CD4-positive, alpha-beta memory T cell (primary cell): ENCODE data around the gene BEAN1. TPM values are rescaled to one million over a fixed set of nuclear protein-coding genes. Genes with fewer than 3 reads are reported as not detected.
"Not testable (repeated sequence)": the region's sequence is repeated elsewhere in the genome, so short reads cannot be mapped to it uniquely, and the experiment has no call there.

Experiments used
- CTCF ChIA-PET: fragments of 350-600 bp; sonication (Branson Sonifier 250); formaldehyde crosslinking; loops from one replicate; lab custom pipeline; 2021; ENCODE audit warnings: inconsistent platforms; ENCODE audit not compliant: partially characterized antibody; lab: Charles Lee
- POLR2A ChIA-PET: fragments of 350-600 bp; sonication (Branson Sonifier 250); formaldehyde crosslinking; loops from one replicate; lab custom pipeline; 2021; ENCODE audit not compliant: partially characterized antibody; lab: Charles Lee
- DNase-seq, 5 donors: peaks; one replicate each; pipeline versions ENCODE4 v3.0.0 to v3.0.0-alpha.2; 2020 to 2022; ENCODE audit warnings: mixed read lengths in 1 of 5
- H3K27ac ChIP-seq: one replicate; pipeline ENCODE4 v1.7.0; 2013; ENCODE audit warnings: low read depth, low read length
- H3K27me3 ChIP-seq: 2 replicates; pipeline ENCODE4 v1.7.0; 2013; ENCODE audit warnings: mild to moderate bottlenecking, low read length, moderate library complexity; ENCODE audit not compliant: insufficient read depth
- H3K36me3 ChIP-seq: 2 replicates; pipeline ENCODE4 v1.7.0; 2013; ENCODE audit warnings: mild to moderate bottlenecking, low read length, moderate library complexity; ENCODE audit not compliant: insufficient read depth
- H3K4me1 ChIP-seq: 2 replicates; pipeline ENCODE4 v1.7.0; 2013; ENCODE audit warnings: mild to moderate bottlenecking, low read length, moderate library complexity; ENCODE audit not compliant: insufficient read depth
- H3K4me3 ChIP-seq, 2 donors: one replicate each; pipeline ENCODE4 v1.7.0; 2013; ENCODE audit warnings: low read length in 2 of 2, mild to moderate bottlenecking in 1 of 2
- H3K9me3 ChIP-seq, 2 donors: one replicate each; pipeline ENCODE4 v1.7.0; 2013; ENCODE audit warnings: low read length in 2 of 2, control low read depth in 1 of 2; ENCODE audit not compliant: control insufficient read depth in 1 of 2
- H3K27ac Mint-ChIP-seq, 7 donors: one replicate each; pipeline ENCODE4 v1.8.0; 2020 to 2021; ENCODE audit warnings: mixed read lengths in 7 of 7, mild to moderate bottlenecking in 6 of 7, inconsistent platforms in 3 of 7, moderate library complexity in 3 of 7
- H3K27me3 Mint-ChIP-seq, 2 donors: one replicate each; pipeline ENCODE4 v1.8.0; 2020 to 2021; ENCODE audit warnings: mixed read lengths in 2 of 2
- H3K36me3 Mint-ChIP-seq, 2 donors: one replicate each; pipeline ENCODE4 v1.8.0; 2020 to 2021; ENCODE audit warnings: mixed read lengths in 2 of 2, inconsistent platforms in 1 of 2, mild to moderate bottlenecking in 1 of 2
- H3K4me1 Mint-ChIP-seq, 4 donors: one replicate each; pipeline ENCODE4 v1.8.0; 2020 to 2021; ENCODE audit warnings: mixed read lengths in 4 of 4, mild to moderate bottlenecking in 1 of 4
- H3K4me3 Mint-ChIP-seq, 8 donors: one replicate each; pipeline ENCODE4 v1.8.0; 2020 to 2021; ENCODE audit warnings: mixed read lengths in 8 of 8, mild to moderate bottlenecking in 7 of 8, moderate library complexity in 6 of 8, inconsistent platforms in 3 of 8
- H3K9me3 Mint-ChIP-seq, 8 donors: one replicate each; pipeline ENCODE4 v1.8.0; 2020 to 2021; ENCODE audit warnings: mixed read lengths in 8 of 8, mild to moderate bottlenecking in 5 of 8, inconsistent platforms in 3 of 8, moderate library complexity in 1 of 8
- intact Hi-C: fragments of 100-400 bp; cut with micrococcal nuclease; formaldehyde crosslinking; loops from one replicate; pipeline ENCODE4 v1.15.1; 2023
- polyA plus RNA-seq, 2 donors: library from polyadenylated mRNA; unstranded; fragments of 300-500 nt; fragmentation: Illumina TruSeq; gene quantifications; one replicate each; pipeline ENCODE4 v1.2.3, GENCODE V29; 2021
- total RNA-seq, 2 experiments: library from RNA; stranded (reverse); gene quantifications; one replicate each; pipeline ENCODE4 v1.2.3, GENCODE V29; 2021

The BEAN1 gene
- total and polyA plus RNA-seq, 4 experiments from 2014 or later, result 0.23 TPM; not detected in 3

DNA sequence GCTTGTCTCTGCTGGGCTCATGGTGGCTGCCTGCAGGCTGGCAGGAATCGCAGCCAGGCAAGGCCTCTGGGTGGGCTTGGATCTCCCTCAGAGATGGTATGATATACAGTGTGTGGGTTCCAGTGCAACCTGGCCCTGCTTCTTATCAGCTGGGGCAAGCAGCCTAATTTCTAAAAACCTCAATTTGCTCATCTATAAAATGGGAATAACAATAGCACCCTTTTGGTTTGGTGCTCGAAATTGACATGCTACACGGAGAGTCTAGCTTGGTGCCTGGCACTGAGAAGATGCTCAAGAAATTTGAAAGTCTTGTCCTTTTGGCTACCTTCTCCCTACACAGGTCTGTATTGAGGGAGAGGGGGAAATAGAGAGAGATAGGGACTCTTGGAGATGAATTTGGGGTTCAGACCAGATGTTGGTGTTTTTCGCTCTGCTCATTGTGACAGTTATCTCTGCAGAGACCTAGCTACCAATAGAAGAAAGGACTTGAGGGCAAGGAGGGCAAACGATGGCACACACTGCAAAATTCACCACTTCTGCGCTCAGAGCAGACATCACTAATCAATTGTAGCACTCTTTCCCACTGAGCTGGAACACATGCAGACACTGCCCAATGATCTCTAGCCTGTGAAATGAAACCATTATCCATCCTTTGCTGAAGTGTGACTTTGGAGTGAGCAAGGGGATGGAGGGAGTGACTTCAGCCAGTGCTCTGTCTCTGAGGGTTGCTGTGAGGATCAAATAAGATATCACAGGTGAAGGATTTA, 15.6 kb downstream of the BEAN1 start:
- Histone ChIP-seq H3K36me3 (no peaks in the 10 kb centered on the region), H3K9me3 (no peaks in the 10 kb centered on the region), H3K27ac (no peak overlapping the region), H3K27me3 (no peaks in the 10 kb centered on the region), H3K4me3 (no peak overlapping the region), H3K4me1 (no peaks in the 10 kb centered on the region)
- Mint-ChIP-seq H3K9me3 (no peaks in the 10 kb centered on the region), H3K27me3 (peaks cover 8 to 21% of the 10 kb centered on the region in 2 donors), H3K36me3 (no peaks in the 10 kb centered on the region), H3K27ac (no peak overlapping the region), H3K4me3 (no peak overlapping the region), H3K4me1 (no peaks in the 10 kb centered on the region)
- intact Hi-C loops, result no loop called here
- no peak for DNase-seq
- POLR2A ChIA-PET, result no interaction called here
- CTCF ChIA-PET, result interaction anchor here (0.8 kb wide), 1 partner anchor 40 kb away, joined by 5 read pairs; no protein-coding TSS in a partner anchor

DNA sequence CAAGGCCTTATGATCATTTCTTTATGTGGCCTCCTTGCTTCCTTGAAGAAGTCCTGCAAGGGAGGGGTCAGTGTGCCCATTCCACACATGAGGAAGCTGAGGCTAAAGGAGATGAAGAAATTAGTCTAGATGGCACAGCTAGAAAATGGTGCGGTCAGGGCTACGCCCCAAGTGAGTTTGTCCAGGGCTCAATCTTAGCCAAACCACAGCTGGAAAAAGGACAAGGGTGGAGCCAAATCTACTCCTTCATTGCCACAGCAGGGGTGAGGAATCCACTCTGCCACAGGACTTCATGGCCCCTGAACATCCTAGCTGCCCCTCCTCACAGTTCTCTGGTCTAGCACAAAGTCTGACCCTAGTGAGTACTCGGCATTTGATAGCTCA, 16.2 kb downstream of the BEAN1 start:
- no peaks in the 10 kb centered on the region for H3K9me3 ChIP-seq
- H3K27me3 ChIP-seq, result no peaks in the 10 kb centered on the region
- Mint-ChIP-seq H3K4me3 (no peak overlapping the region), H3K27me3 (peaks cover 8 to 21% of the 10 kb centered on the region in 2 donors), H3K36me3 (no peaks in the 10 kb centered on the region), H3K27ac (no peak overlapping the region), H3K4me1 (no peaks in the 10 kb centered on the region), H3K9me3 (no peaks in the 10 kb centered on the region)
- H3K4me1 ChIP-seq, result no peaks in the 10 kb centered on the region
- ChIA-PET POLR2A (no interaction called here), CTCF (interaction anchor here (0.8 kb wide), 1 partner anchor 39 kb away, joined by 5 read pairs; no protein-coding TSS in a partner anchor)
- no peak for DNase-seq
- H3K36me3 ChIP-seq, result no peaks in the 10 kb centered on the region
- intact Hi-C loops, result no loop called here
- H3K4me3 ChIP-seq, result no peak overlapping the region
- no peak overlapping the region for H3K27ac ChIP-seq

DNA sequence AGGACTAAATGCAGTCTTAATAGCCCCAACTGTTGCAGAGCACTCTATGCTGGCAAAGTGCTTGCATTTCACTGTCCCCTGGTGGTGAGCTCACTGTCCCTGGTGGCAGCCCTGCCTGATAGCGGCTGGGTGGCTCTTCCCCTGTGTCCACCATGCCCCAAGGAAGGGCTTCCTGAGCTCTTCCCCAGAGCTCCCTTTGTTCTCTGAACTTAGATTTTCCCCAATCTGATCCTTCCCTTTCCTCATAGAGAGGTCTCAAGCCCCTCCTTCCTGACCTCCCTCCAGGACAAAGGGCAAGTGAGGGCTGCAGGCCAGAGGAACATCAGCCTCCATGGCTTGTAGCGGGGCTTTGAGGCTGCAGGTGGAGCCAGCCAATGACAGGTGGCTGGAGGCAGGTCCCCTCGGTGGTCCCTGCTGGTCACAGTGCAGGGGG, 17.0 kb downstream of the BEAN1 start:
- Histone ChIP-seq H3K27ac (no peak overlapping the region), H3K9me3 (no peaks in the 10 kb centered on the region), H3K4me3 (no peak overlapping the region), H3K36me3 (no peaks in the 10 kb centered on the region), H3K27me3 (no peaks in the 10 kb centered on the region), H3K4me1 (no peaks in the 10 kb centered on the region)
- Mint-ChIP-seq H3K27ac (peak overlapping the region in 2 of 7 donors; percentile 22 to 57), H3K9me3 (no peaks in the 10 kb centered on the region), H3K27me3 (peaks cover 6 to 21% of the 10 kb centered on the region in 2 donors), H3K4me3 (no peak overlapping the region), H3K4me1 (no peaks in the 10 kb centered on the region), H3K36me3 (no peaks in the 10 kb centered on the region)
- DNase-seq, result no peak
- CTCF ChIA-PET, result interaction anchor here (1.2 kb wide), 1 partner anchor 32 kb away, joined by 3 read pairs; no protein-coding TSS in a partner anchor
- intact Hi-C loops, result no loop called here
- POLR2A ChIA-PET, result no interaction called here

DNA sequence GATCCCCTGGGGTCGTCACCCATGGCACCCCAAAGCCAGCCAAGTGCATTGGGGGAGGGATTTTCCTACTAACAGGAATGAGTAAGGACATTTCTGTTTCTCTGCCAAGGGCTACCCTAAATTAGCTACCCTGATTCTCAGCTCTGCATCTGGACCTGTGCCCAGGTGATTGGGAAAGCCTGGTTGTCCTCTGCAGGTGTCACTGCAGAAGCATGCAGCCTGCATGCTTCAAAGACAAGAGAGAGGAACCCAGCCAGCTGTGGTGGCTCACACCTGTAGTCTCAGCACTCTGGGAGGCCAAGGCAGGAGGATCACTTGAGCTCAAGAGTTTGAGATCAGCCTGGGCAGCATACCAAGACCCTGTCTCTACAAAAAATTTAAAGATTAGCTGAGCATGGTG, 19.6 kb downstream of the BEAN1 start:
- DNase-seq, result no peak
- Histone ChIP-seq H3K4me3 (no peak overlapping the region), H3K9me3 (no peaks in the 10 kb centered on the region), H3K27ac (no peak overlapping the region), H3K36me3 (no peaks in the 10 kb centered on the region), H3K4me1 (no peaks in the 10 kb centered on the region), H3K27me3 (no peaks in the 10 kb centered on the region)
- Mint-ChIP-seq H3K36me3 (no peaks in the 10 kb centered on the region), H3K4me3 (no peak overlapping the region), H3K4me1 (no peaks in the 10 kb centered on the region), H3K27ac (no peak overlapping the region), H3K9me3 (no peaks in the 10 kb centered on the region), H3K27me3 (peaks cover 5 to 12% of the 10 kb centered on the region in 2 donors)
- CTCF ChIA-PET, result no interaction called here
- intact Hi-C loops, result no loop called here
- POLR2A ChIA-PET, result no interaction called here

DNA sequence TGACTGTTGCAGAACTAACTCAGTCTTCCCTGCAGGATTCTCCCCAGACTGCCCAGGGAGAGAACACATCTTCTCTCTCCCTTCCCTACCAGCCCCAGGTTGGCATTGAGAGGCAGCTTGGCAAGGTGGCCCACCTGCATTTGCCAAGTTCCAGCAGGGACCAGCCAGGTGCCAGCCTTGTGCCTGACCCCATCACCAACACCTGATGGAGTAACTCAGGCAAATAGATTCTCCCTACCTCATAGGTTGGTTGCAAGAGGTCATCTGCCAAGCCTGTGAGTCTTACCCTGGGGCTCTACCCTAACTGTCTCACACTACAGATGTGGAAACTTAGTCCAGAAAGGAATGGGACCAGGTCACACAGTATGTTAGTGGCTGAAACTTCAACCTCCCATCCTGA, 20.4 kb downstream of the BEAN1 start:
- H3K27ac Mint-ChIP-seq, result no peak overlapping the region
- Histone ChIP-seq H3K27me3 (no peaks in the 10 kb centered on the region), H3K27ac (no peak overlapping the region), H3K4me3 (no peak overlapping the region), H3K4me1 (no peaks in the 10 kb centered on the region), H3K9me3 (no peaks in the 10 kb centered on the region), H3K36me3 (no peaks in the 10 kb centered on the region)
- H3K4me3 Mint-ChIP-seq, result no peak overlapping the region
- H3K4me1 Mint-ChIP-seq, result no peaks in the 10 kb centered on the region
- H3K36me3 Mint-ChIP-seq, result no peaks in the 10 kb centered on the region
- CTCF ChIA-PET, result no interaction called here
- POLR2A ChIA-PET, result no interaction called here
- no peak for DNase-seq
- intact Hi-C loops, result no loop called here
- no peaks in the 10 kb centered on the region for H3K9me3 Mint-ChIP-seq
- H3K27me3 Mint-ChIP-seq, result peaks cover 5 to 10% of the 10 kb centered on the region in 2 donors

DNA sequence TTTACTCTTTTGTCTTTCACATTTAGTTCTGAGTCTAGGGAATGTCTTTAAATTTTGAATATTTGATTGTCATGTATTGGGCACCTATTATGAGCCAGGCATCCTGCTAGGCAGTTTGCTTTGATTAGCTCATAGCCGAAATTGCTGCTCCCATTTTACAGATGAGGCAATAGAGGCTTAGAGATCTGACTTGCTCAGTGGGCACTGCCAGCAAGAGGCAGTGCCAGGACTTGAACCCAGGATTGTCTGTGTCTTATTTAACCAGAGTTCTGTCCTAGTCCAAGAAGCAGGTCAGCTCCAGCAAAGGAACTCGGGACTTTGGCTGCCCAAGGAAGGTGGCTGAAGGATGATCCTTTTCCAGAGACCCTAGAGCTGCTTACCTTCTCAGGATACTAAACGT, 24.5 kb downstream of the BEAN1 start:
- H3K36me3 Mint-ChIP-seq, result no peaks in the 10 kb centered on the region
- H3K9me3 Mint-ChIP-seq, result no peaks in the 10 kb centered on the region
- no peaks in the 10 kb centered on the region for H3K27me3 ChIP-seq
- no peaks in the 10 kb centered on the region for H3K4me1 Mint-ChIP-seq
- H3K36me3 ChIP-seq, result no peaks in the 10 kb centered on the region
- H3K27ac Mint-ChIP-seq, result no peak overlapping the region
- intact Hi-C loops, result no loop called here
- POLR2A ChIA-PET, result no interaction called here
- no peaks in the 10 kb centered on the region for H3K9me3 ChIP-seq
- CTCF ChIA-PET, result interaction anchor here (1.4 kb wide), 1 partner anchor 138 kb away, joined by 3 read pairs; no protein-coding TSS in a partner anchor
- H3K4me1 ChIP-seq, result no peaks in the 10 kb centered on the region
- DNase-seq, result no peak
- H3K4me3 Mint-ChIP-seq, result no peak overlapping the region
- H3K27ac ChIP-seq, result no peak overlapping the region
- H3K27me3 Mint-ChIP-seq, result peaks cover 0 to 3% of the 10 kb centered on the region in 2 donors
- no peak overlapping the region for H3K4me3 ChIP-seq

DNA sequence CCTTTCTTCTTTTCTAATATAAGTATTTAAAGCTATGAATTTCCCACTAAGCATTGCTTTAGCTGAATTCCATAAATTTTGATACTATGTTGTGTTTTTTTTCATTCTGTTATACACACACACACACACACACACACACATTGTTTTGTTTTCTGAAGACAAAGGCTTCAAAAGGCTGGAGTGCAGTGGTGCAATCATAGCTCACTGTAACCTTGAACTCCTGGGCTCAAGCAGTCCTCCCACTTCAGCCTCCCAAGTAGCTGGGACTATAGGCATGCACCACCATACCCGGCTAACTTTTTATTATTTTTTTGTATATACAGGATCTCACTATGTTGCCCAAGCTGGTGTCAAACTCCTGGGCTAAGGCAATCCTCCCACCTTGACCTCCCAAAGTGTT, 26.1 kb downstream of the BEAN1 start:
- H3K27ac ChIP-seq, DNase-seq, H3K27me3 Mint-ChIP-seq, H3K9me3 Mint-ChIP-seq, H3K4me3 Mint-ChIP-seq, H3K36me3 Mint-ChIP-seq, H3K4me1 Mint-ChIP-seq, H3K9me3 ChIP-seq, H3K27me3 ChIP-seq, POLR2A ChIA-PET, H3K36me3 ChIP-seq, H3K4me3 ChIP-seq, H3K27ac Mint-ChIP-seq, intact Hi-C loops, H3K4me1 ChIP-seq: not testable (repeated sequence)
- CTCF ChIA-PET, result interaction anchor here (1.1 kb wide), 1 partner anchor 22 kb away, joined by 3 read pairs; no protein-coding TSS in a partner anchor
